ENCODE results near the gene CHRNB4.
A peak's percentile ranks its signal among the peaks of the same experiment; 100 is the strongest.
"Not testable (repeated sequence)": the region's sequence is repeated elsewhere in the genome, so short reads cannot be mapped to it uniquely, and the experiment has no call there.

CHRNB4 gene, protein sequence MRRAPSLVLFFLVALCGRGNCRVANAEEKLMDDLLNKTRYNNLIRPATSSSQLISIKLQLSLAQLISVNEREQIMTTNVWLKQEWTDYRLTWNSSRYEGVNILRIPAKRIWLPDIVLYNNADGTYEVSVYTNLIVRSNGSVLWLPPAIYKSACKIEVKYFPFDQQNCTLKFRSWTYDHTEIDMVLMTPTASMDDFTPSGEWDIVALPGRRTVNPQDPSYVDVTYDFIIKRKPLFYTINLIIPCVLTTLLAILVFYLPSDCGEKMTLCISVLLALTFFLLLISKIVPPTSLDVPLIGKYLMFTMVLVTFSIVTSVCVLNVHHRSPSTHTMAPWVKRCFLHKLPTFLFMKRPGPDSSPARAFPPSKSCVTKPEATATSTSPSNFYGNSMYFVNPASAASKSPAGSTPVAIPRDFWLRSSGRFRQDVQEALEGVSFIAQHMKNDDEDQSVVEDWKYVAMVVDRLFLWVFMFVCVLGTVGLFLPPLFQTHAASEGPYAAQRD

DNA sequence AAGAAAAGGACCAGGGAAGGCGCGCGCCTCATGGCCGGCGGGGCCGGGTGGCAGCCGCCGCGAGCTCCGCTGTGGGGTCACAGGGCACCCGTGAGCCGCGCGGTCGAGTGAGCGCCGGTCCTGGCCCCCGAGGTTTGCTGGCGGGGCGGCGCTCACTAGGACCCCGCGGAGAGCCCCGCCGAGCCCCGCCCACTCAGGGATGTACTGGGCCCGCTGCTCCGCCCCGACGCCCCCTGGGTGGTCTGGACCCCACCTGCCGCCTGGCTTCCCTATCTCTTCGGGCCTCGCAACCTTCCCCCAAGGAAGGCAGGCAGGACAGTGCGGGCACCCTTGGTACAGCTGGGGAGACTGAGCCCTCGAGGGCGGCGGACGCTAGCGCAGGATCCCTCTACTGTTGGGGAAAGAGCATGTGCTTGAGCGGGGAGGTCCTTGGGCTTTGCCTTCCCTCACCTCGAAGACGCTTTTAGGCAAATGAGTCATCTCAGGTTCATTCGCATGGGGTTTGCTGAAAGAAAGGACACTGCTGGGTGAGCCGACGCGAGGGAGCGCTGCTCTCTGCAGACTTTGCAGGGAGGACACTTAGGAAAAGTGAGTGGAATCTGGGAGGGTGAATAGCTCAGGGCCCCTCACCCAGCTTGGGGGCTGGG is at the start of gene CHRNB4:
CHRNB4 (minus strand) TSS at position 109 of the 647 bp plus-strand sequence; CDS start at position 32, 77 bp downstream.
- no peak for DNase-seq
- intact Hi-C loops (cut with DNase I) = loop anchor here (10.0 kb wide), 1 partner anchor 64 kb away; no protein-coding TSS in a partner anchor

DNA sequence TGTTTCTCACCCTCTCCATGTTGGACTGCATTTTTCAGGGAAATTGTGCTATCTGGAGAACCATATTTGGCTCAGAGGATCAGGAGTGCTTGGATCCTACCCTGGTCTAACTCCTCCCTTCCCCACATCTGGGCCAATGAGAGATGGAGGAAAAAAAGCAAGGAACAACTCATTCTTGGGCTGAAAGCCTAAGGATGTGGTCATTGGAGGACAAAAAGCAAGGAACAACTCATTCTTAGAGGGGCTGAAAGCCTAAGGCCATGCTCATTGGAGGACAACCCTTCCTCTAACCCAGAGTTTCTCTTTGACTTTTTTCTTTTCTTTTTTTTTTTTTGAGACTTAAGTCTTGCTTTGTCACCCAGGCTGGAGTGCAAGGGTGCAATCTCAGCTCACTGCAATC is 48.6 kb upstream of the CHRNB4 start:
- DNase-seq = peak in 1 of 42 donors; percentile 2
- intact Hi-C loops (cut with DNase I) = no loop called here

DNA sequence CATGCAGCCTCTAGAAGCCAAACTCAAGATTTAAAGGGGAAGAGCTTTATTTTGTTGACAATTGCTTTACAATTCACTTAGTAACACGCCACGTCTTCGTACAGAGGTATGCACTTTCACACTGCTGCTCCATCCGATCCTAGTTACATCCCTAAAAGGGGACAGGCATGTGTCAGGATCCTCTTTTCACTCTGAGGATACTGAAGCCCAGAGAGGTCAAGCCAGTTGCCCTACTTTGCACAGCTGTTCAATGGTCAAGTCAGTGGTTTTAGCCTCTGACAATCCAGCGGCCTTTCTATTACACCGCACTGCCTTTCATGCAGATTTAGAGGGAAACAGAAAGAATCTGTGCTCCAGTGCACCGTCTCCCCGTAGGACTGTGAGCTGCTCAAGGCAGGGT is 44.9 kb upstream of the CHRNB4 start:
- intact Hi-C loops (cut with DNase I) = no loop called here
- DNase-seq = no peak

DNA sequence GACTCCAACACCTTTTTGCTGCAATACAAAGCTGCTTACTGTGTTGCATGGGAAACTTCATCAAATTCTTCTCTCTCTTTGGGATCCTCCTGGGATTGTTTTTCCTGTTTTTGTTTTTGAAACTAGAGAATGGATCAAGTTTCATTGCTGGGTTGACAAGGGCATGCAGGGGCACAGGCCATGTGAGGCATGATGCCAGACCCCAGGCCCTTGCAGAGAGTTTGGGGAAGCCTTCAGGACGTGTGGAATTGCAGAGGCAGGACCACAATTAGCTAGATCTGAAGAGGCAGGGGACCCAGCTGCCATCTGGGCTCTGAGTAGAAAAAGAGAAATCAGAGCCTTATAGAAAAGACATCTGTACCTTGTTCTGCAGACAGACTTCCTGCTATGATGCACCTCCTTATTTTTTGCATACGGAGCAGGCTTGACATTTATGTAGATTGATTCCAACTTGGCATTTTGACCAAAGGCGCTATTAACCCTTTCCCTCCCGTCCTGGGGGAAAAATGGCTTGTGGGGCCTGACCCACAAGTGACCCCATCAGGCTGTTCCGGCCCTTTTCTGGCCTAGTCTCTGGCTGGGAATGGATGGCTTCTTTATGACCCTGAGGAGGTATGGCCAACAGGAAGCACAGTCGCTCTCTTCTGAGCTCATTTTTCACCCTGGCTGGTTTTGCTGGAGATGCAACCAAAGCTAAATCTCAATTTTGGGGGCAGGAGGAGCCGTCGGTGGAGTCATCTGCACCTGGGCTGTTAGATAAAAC is 44.3 kb upstream of the CHRNB4 start:
- intact Hi-C loops (cut with DNase I) = no loop called here
- peak in 2 of 42 donors; percentile 14 to 19 for DNase-seq

DNA sequence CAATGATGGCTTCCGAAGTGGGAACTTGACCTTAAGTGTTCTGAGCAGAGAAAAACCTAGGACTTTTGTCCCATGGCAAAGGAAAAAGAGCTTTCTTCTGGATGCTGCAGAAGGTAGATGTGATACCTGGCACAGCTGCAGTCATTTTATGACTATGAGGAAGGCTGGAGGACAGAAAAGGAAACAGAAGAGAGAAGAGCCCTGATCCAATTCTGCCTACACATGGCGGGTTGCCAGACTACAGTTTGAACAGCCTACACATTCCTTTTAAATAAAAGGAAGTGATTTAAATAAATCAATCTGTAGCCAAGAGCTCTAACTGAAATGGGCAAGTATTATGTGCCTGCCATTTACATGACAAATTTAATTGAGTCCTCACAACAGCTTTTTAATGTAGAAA is 43.6 kb upstream of the CHRNB4 start:
- intact Hi-C loops (cut with DNase I) = no loop called here

DNA sequence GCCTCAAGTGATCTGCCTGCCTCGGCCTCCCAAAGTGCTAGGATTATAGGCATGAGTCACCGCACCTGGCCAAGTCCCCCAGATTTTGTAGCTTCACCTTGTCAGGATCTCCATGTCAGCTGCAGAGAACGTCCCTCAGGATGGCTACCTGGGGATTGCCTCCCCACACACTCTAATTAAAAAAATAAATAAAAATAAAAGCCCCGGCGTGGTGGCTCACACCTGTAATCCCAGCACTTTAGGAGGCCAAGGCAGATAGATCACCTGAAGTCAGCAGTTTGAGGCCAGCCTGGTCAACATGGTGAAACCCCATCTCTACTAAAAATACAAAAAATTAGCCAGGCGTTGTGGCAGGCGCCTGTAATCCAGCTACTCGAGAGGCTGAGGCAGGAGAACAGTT is 42.6 kb upstream of the CHRNB4 start:
- DNase-seq = peak in 4 of 42 donors; percentile 6 to 19 (median 14)
- intact Hi-C loops (cut with DNase I) = not testable (repeated sequence)

More for the DNA sequence above, 43.6 kb upstream of the CHRNB4 start:
- peak in 14 of 42 donors; percentile 9 to 58 (median 32) for DNase-seq

DNA sequence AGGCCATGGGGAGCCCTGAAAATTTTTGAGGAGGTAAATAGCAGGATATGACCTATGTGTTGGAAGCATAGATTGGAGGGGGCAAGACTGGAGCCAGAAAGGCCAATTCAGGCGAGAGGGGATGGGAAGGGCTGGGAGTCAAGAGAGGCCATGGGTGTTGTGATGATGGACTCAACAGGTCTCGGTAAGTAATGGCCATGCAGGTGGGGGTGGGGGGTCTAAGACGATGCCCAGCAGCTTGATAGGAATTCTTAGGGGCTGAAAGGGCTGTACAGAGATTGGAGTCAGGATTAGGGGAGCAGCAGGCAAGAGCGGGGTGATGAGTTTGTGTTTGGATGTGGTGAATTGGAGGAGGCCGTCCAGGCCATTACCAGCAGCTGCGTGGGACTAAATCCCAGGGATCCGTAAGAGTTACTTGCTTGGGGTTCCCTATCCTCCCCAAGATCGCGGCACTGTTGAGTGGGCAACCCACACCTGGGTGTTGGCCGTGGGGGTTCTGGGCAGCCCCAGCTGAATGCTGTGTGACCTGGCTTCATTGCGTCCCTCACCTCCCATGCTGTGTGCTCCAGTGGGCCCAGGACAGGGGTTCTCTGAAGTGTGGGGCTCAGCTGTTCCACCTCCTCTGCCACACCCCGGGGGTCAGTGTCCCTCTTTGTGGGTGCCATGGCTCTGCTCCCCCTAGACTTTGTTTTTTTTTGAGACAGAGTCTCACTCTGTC is 41.8 kb upstream of the CHRNB4 start:
- peak in 4 of 42 donors; percentile 1 to 19 (median 10) for DNase-seq
- intact Hi-C loops (cut with DNase I) = no loop called here

DNA sequence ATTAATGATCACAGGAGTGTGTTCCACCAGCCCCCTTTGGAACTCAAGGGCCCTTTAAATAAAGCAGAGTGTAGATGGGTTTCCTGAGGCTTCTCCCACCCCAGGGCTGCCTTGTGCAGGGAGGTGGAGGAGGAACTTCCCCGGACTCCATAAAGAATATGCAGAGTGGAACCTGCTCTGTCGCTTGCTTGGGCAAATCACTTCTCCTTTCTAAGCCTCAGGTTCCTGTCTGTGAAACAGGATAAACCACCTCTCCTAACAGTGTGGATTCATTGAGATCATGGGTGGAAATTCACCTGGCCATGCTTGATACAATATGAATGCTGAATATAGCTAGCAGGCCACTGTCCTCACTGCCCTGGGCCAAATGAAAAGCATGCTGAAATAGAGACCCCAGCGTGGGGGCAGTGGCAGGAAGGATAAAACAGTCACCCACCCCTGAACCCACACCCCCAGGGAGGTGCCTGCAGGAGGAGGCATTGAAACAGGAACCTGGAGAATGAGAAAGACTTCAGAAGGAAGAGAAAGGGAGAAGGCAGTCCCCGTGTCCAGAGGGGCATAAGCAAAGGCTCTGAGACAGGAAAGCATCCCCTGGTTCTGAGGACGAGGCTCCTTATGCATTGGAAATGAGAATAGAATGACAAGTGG is 41.1 kb upstream of the CHRNB4 start:
- intact Hi-C loops (cut with DNase I) = no loop called here
- peak in 3 of 42 donors; percentile 3 to 19 (median 13) for DNase-seq

DNA sequence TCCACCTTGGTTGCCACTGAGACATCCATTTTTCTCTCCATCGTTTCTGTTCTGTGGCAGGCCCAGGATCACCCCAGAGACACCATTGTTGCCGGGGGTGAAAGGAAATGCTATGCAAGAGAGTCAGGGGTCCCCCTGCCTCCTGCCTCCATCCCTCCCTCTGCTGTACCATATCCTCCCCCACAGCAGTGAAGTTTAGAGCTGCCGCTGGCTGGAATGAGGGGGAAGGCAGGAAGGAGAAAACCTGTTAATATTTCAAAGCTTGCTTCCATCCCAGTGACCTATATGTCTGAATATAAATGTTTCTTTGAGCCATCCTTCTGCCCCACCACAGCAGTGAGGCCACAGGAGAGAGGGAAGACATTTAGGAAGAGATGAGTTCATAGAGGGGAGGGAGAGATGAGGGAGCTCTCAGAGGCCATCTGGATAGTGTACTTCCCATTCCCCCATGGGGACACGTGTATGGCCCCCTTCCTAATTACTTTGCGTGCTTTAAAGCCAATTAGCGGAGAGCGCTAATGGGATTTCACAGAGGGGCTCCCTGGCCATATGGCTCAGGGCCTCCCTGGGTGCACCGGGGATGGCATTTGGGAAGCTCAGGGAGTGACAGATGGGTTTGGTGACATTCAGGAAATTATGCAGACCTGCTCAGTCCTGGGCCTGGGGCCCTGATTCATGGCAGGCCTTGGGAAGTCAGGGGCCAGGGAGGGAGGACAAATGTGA is 40.4 kb upstream of the CHRNB4 start:
- intact Hi-C loops (cut with DNase I) = no loop called here
- DNase-seq = peak in 1 of 42 donors; percentile 23

DNA sequence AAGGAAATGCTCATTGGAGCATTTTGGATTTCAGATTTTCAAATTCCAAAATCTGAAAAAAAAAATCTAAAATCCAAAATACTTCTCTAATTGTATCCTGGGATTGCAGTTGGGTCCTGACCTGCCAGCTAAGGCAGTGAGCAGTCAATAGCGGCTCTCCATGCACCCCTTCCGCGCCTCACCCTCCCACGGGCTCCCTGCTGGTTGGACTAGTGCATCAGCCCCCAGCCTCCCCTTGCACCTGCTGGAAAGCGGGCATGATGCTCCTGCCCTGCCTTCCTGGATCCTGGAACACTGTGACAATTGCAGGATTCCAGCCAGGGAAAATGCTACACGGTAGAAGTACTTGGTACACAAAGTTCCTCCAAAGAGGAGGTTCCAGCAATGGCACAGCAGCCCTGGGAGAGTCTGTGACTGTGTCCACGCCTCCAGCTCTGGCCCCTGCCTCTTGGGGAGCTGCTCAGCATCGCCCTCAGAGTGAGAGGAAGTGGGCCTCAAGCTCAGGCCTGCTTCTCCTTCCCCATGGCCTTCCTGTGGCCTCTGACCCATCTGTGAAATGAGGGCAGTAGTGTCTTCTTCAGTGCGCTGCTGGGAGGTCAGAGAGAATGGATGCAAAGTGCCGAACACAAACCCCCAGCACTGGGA is 39.5 kb upstream of the CHRNB4 start:
- peak in 1 of 42 donors; percentile 39 for DNase-seq
- intact Hi-C loops (cut with DNase I) = no loop called here

DNA sequence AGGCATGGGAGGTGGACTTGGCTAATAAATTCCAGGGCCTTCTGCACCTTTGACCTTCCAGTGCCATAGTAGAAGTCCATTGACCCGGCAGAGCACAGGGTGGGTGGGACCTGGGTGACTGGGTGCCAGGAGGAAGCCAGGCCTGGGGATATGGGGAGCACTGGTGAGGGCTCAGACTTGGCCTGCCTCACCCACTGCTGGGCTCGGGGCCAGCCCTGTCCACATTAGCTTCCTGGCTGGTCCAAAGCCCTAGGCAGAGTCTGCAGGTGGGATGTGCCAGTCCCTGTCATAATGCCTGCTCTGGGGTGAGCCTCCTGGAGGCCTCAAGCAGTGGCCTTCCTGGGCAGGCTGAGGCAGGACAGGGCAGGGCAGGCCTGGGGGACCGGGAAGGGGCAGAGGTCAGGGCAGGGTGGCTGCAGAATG is 38.1 kb upstream of the CHRNB4 start:
- intact Hi-C loops (cut with DNase I) = no loop called here
- DNase-seq = peak in 1 of 42 donors; percentile 30

DNA sequence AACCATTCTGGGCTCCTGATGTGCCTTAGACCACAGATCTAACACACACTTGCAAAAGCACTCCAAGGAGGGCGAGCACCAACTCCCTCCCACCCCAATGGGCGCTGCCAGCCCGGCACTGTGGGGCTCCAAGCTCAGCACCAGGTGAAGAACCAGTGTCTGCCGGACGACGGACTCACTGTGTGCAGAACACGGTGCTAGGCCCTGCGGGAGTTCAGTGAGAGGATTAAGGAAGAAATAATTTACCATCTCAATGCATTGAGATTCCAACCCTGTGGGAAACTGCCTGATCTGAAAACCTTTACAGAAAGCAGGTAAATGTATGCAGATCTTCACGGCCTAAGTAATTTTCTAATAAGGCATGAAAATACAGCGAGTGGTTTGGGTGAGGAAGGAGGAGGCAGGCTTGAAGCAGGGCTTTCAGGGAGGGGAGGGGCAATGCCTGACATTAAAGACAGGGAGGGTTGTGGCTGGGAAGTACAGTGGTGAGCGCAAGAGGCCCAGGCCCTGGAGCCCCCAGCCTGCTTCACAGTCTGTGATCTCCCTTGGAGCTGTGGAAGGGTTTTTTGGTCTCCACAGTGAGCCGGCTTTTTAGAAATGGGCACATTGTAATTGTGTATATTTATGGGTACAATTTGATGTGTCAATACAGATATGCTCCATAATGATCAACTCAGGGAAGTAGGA is 35.6 kb upstream of the CHRNB4 start:
- peak in 2 of 42 donors; percentile 19 to 25 for DNase-seq
- intact Hi-C loops (cut with DNase I) = no loop called here

DNA sequence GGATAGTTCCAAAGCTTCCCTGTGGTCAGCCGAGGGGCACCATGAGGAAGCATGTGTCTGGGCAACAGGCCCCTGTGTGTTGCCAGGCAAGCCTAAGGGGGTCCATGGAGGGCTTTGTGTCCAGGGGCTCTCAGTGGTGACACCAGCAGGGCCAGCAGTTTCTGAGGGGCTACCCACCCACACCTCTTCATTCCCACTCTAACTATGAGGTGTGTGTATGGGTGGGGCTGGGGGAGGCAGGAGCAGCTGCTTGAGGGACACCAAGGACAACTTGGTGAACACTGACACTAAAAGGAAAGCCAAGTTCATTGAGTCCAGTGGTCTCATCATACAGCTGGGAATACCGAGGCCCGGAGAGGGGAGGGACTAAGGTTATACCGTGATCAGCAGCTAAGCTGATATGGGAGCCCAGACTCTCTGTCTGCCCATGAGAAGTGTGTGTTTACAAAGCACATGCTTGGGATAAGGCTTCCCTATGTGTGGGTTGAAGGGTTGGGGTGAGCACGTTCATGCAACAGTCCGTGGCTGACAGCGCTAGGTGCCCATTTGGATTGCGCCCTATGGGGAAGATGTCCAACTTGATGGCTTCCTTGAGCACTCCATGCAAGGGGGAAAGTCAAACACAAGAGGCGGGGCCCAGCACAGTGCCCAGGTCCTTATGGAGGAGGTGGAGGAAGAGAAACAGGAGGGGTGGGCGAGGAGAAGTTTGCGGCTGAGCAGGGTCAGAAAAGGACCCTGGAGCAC is 34.8 kb upstream of the CHRNB4 start:
- intact Hi-C loops (cut with DNase I) = no loop called here
- DNase-seq = peak in 2 of 42 donors; percentile 5 to 28

DNA sequence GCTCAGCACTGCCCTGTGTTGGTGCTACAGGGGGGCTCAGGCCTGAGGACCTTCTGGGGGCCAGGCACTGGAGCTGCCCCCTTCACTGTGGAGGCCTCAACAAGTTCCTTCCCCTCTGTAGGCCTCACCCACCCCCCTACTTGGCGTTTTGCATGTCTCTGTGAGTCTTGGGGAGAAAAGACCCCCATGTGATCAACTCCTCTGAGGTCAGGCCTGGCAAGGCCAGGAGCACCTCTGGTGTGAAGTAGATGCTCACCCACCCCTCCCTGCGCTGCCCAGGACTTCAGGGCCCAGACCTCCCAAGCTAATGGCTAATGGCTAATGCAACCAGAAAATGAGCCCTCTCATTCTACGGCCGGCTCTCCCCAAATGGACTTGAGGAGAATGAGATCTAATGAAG is 34.2 kb upstream of the CHRNB4 start:
- DNase-seq = peak in 1 of 42 donors; percentile 14
- intact Hi-C loops (cut with DNase I) = no loop called here

DNA sequence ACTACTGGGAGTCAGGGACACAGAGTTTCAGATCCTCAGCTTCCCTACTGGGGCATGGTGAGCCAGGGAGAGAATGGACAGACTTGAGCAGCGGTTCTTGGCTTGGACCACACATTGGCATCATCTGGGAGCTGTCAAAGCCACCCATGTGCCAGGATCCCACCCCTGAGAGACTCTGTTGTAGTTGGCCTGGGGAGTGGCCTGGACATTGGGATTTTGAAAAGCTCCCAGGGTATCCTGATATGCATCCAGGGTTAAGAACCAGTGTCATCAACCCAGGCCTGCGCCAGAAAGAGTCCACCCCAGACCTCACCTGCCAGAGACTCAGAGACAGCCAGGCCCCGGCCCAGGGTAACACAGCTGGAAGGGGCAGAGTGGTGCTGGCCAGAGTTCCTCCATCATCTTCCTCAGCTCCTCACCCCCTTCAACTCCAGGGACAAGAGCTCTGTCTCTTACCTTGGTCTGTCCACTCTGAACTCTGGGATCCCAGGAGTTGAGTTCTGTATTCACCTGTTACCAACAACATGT is 33.0 kb upstream of the CHRNB4 start:
- intact Hi-C loops (cut with DNase I) = no loop called here
- peak in 2 of 42 donors; percentile 13 to 35 for DNase-seq

DNA sequence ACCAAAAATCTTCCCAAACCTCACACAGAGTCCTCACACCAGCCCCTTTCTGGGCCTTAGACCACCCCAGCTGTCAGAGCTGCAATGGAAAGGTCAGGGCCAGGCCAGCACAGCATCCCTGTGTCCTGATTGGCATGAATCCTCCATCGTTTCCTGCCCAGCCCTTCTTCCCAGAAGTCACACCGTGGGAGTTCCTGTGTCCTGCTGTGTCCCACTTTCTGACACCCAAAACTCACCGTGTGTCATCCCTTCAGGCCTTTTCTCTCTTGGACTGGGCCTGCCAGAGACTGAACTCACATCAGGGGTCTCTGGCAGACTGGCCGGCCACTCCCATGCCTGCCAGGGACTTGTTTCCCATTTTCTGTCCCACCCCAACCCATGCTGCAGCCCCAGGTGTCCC is 32.5 kb upstream of the CHRNB4 start:
- DNase-seq = no peak
- intact Hi-C loops (cut with DNase I) = no loop called here
